SU-DHL-6 (cell line): ENCODE results near the gene POGLUT2.

Experiments
- CTCF ChIP-seq: fragments of 200-600 bp; sonication (generic); IDR thresholded peaks from one replicate; pipeline ENCODE4 v1.5.1; 2017; ENCODE audit warnings: antibody characterized with exemption, mild to moderate bottlenecking, low read length, moderate library complexity; ENCODE audit not compliant: insufficient read depth, poor library complexity, severe bottlenecking
- EZH2phosphoT487 ChIP-seq: fragments of 200-600 bp; sonication (generic), shearing (Covaris generic); conservative IDR thresholded peaks from 2 replicates; pipeline ENCODE4 v1.6.1; 2018; ENCODE audit warnings: mild to moderate bottlenecking, antibody characterized with exemption, low read length, moderate library complexity, mixed read lengths

- TF ChIP-seq CTCF = no peak
- TF ChIP-seq EZH2phosphoT487 = no peak
Observed at GRCh38 chr13:102776271-102776670, 22.5 kb downstream of the POGLUT2 start.
